ENCODE data around the gene PRKAR2B. TPM values are rescaled to one million over a fixed set of nuclear protein-coding genes. Genes with fewer than 3 reads are reported as not detected.
"Not testable (repeated sequence)": the region's sequence is repeated elsewhere in the genome, so short reads cannot be mapped to it uniquely, and the experiment has no call there.

PRKAR2B gene
- total and polyA plus RNA-seq, 4 donors: 1.7 to 4.8 (median 3.3) TPM

- no peak for ATAC-seq (ENCODE audit: low FRiP score)
- DNase-seq: no peak
- no peaks in the 10 kb centered on the region for H3K36me3 ChIP-seq (ENCODE audit: control insufficient read depth in 1 of 2, insufficient read depth in 2 of 2, low read length in 1 of 2)
- peaks cover 0 to 3% of the 10 kb centered on the region in 2 donors for H3K27me3 ChIP-seq (ENCODE audit: control insufficient read depth in 1 of 2, insufficient read depth in 2 of 2, low read length in 1 of 2)
- H3K4me1 ChIP-seq (ENCODE audit: control insufficient read depth in 1 of 2, insufficient read depth in 2 of 2, low read length in 2 of 2): no peaks in the 10 kb centered on the region
- H3K4me3 ChIP-seq (ENCODE audit: low read length in 2 of 2): no peak overlapping the region
- 96 to 98% methylated on average over 2 of the region's 2 CpGs for WGBS, 2 donors
- no peaks in the 10 kb centered on the region for H3K9me3 ChIP-seq (ENCODE audit: control insufficient read depth, low read length)
- no peak overlapping the region for H3K27ac ChIP-seq (ENCODE audit: low read depth in 1 of 2, low read length in 2 of 2)
- intact Hi-C loops (cut with DNase I): no loop called here
These were observed 83.7 kb downstream of the PRKAR2B start for GRCh38 chr7:107128217-107128616.

DNA sequence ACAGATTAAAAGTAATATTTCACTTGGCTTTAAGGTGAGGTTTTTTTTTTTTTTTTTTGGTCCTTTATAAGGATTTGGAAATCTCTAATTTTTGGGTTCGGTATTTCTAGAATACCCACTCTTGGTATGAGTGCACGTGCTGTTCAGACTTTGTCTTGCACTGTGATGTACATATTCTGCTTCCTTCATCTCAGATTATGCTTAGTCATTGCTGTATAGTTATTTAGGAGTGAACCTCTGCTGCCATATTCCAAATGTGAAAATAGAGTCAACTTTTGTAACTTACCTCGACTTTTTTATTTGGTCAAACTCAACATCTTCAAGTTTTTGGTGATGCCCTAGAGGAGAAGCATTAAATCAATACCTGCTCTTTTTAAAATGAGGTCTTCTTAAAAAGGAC is 84.2 kb downstream of the PRKAR2B start:
- WGBS, 2 donors: 94% methylated on average over 3 of the region's 3 CpGs
- Histone ChIP-seq H3K9me3 (ENCODE audit: control insufficient read depth, low read length) (no peaks in the 10 kb centered on the region), H3K27me3 (ENCODE audit: control insufficient read depth in 1 of 2, insufficient read depth in 2 of 2, low read length in 1 of 2) (peaks cover 0 to 3% of the 10 kb centered on the region in 2 donors), H3K27ac (ENCODE audit: low read depth in 1 of 2, low read length in 2 of 2) (no peak overlapping the region), H3K4me1 (ENCODE audit: control insufficient read depth in 1 of 2, insufficient read depth in 2 of 2, low read length in 2 of 2) (no peaks in the 10 kb centered on the region), H3K36me3 (ENCODE audit: control insufficient read depth in 1 of 2, insufficient read depth in 2 of 2, low read length in 1 of 2) (no peaks in the 10 kb centered on the region), H3K4me3 (ENCODE audit: low read length in 2 of 2) (no peak overlapping the region)
- ATAC-seq (ENCODE audit: low FRiP score): no peak
- no peak for DNase-seq
- intact Hi-C loops (cut with DNase I): no loop called here

DNA sequence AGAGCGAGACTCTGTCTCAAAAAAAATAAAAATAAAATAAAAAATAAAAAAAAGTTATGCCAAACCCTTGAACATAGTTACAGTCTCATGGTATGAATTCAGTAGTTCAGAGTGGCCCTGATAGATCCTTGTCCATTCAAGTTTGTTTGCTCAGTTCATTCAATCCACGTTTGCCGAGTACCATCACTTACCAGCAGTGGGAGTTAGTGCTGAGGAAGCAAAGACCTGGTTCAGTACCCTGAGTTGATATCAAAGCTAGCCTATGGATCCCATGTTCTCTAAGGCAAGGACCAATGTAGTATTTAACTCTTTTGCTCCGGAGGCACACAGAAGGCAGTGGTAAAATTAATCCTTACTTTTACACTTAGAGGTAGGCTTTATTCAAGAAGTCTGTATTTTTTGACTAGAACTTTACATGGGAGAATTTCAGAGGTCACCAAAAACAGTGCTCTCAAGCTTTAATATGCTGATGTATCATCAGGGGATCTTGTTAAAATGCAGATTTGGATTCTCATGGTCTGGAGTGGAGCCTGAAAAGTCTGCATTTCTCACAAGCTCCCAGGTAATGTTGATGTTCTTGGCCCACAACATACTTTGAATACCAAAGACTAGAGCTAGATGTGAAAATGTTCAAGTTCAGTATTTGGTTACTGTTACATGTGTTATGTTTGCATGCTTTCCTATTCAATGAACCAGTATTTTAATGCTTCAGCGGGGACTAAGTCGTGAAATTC is 86.1 kb downstream of the PRKAR2B start:
- DNase-seq (no peak), ATAC-seq (ENCODE audit: low FRiP score) (no peak)
- no peaks in the 10 kb centered on the region for H3K4me1 ChIP-seq (ENCODE audit: control insufficient read depth in 1 of 2, insufficient read depth in 2 of 2, low read length in 2 of 2)
- H3K27me3 ChIP-seq (ENCODE audit: control insufficient read depth in 1 of 2, insufficient read depth in 2 of 2, low read length in 1 of 2): peaks cover 0 to 2% of the 10 kb centered on the region in 2 donors
- no peaks in the 10 kb centered on the region for H3K9me3 ChIP-seq (ENCODE audit: control insufficient read depth, low read length)
- WGBS, 2 donors: 53 to 57% methylated on average over 6 of the region's 6 CpGs
- H3K27ac ChIP-seq (ENCODE audit: low read depth in 1 of 2, low read length in 2 of 2): no peak overlapping the region
- intact Hi-C loops (cut with DNase I): no loop called here
- no peak overlapping the region for H3K4me3 ChIP-seq (ENCODE audit: low read length in 2 of 2)
- H3K36me3 ChIP-seq (ENCODE audit: control insufficient read depth in 1 of 2, insufficient read depth in 2 of 2, low read length in 1 of 2): no peaks in the 10 kb centered on the region

- H3K27ac ChIP-seq (ENCODE audit: low read depth in 1 of 2, low read length in 2 of 2): no peak overlapping the region
- no peak overlapping the region for H3K4me3 ChIP-seq (ENCODE audit: low read length in 2 of 2)
- H3K9me3 ChIP-seq (ENCODE audit: control insufficient read depth, low read length): no peaks in the 10 kb centered on the region
- H3K27me3 ChIP-seq (ENCODE audit: control insufficient read depth in 1 of 2, insufficient read depth in 2 of 2, low read length in 1 of 2): peaks cover 0 to 2% of the 10 kb centered on the region in 2 donors
- ATAC-seq (ENCODE audit: low FRiP score) (no peak), DNase-seq (no peak)
- intact Hi-C loops (cut with DNase I): no loop called here
- WGBS, 2 donors: 69 to 75% methylated on average over 2 of the region's 2 CpGs
- no peaks in the 10 kb centered on the region for H3K4me1 ChIP-seq (ENCODE audit: control insufficient read depth in 1 of 2, insufficient read depth in 2 of 2, low read length in 2 of 2)
- H3K36me3 ChIP-seq (ENCODE audit: control insufficient read depth in 1 of 2, insufficient read depth in 2 of 2, low read length in 1 of 2): no peaks in the 10 kb centered on the region
These were observed 88.9 kb downstream of the PRKAR2B start for GRCh38 chr7:107133396-107133795.

- Histone ChIP-seq H3K27me3 (ENCODE audit: control insufficient read depth in 1 of 2, insufficient read depth in 2 of 2, low read length in 1 of 2) (no peaks in the 10 kb centered on the region), H3K4me1 (ENCODE audit: control insufficient read depth in 1 of 2, insufficient read depth in 2 of 2, low read length in 2 of 2) (no peaks in the 10 kb centered on the region), H3K36me3 (ENCODE audit: control insufficient read depth in 1 of 2, insufficient read depth in 2 of 2, low read length in 1 of 2) (no peaks in the 10 kb centered on the region), H3K27ac (ENCODE audit: low read depth in 1 of 2, low read length in 2 of 2) (no peak overlapping the region), H3K4me3 (ENCODE audit: low read length in 2 of 2) (no peak overlapping the region), H3K9me3 (ENCODE audit: control insufficient read depth, low read length) (no peaks in the 10 kb centered on the region)
- 48 to 63% methylated on average over 7 of the region's 7 CpGs for WGBS, 2 donors
- intact Hi-C loops (cut with DNase I): no loop called here
- no peak for ATAC-seq (ENCODE audit: low FRiP score)
- DNase-seq: no peak
These were observed 94.4 kb downstream of the PRKAR2B start for GRCh38 chr7:107138696-107139420.

- intact Hi-C loops (cut with DNase I): not testable (repeated sequence)
- WGBS, 2 donors: 87 to 95% methylated on average over 5 of the region's 5 CpGs
These were observed 99.4 kb downstream of the PRKAR2B start for GRCh38 chr7:107143875-107144274.

GRCh38 chr7:107145067-107145838 is 100.7 kb downstream of the PRKAR2B start:
- H3K4me1 ChIP-seq (ENCODE audit: control insufficient read depth in 1 of 2, insufficient read depth in 2 of 2, low read length in 2 of 2): no peaks in the 10 kb centered on the region
- WGBS, 2 donors: 80 to 81% methylated on average over 4 of the region's 4 CpGs
- H3K4me3 ChIP-seq (ENCODE audit: low read length in 2 of 2): no peak overlapping the region
- intact Hi-C loops (cut with DNase I): no loop called here
- no peak for DNase-seq
- no peaks in the 10 kb centered on the region for H3K9me3 ChIP-seq (ENCODE audit: control insufficient read depth, low read length)
- ATAC-seq (ENCODE audit: low FRiP score): no peak
- no peaks in the 10 kb centered on the region for H3K27me3 ChIP-seq (ENCODE audit: control insufficient read depth in 1 of 2, insufficient read depth in 2 of 2, low read length in 1 of 2)
- no peaks in the 10 kb centered on the region for H3K36me3 ChIP-seq (ENCODE audit: control insufficient read depth in 1 of 2, insufficient read depth in 2 of 2, low read length in 1 of 2)
- H3K27ac ChIP-seq (ENCODE audit: low read depth in 1 of 2, low read length in 2 of 2): no peak overlapping the region

More at GRCh38 chr7:107143875-107144274, 99.4 kb downstream of the PRKAR2B start:
- H3K36me3 ChIP-seq (ENCODE audit: control insufficient read depth in 1 of 2, insufficient read depth in 2 of 2, low read length in 1 of 2); H3K4me1 ChIP-seq (ENCODE audit: control insufficient read depth in 1 of 2, insufficient read depth in 2 of 2, low read length in 2 of 2); H3K4me3 ChIP-seq (ENCODE audit: low read length in 2 of 2); DNase-seq; H3K27me3 ChIP-seq (ENCODE audit: control insufficient read depth in 1 of 2, insufficient read depth in 2 of 2, low read length in 1 of 2); H3K27ac ChIP-seq (ENCODE audit: low read depth in 1 of 2, low read length in 2 of 2); H3K9me3 ChIP-seq (ENCODE audit: control insufficient read depth, low read length); ATAC-seq (ENCODE audit: low FRiP score): not testable (repeated sequence)

DNA sequence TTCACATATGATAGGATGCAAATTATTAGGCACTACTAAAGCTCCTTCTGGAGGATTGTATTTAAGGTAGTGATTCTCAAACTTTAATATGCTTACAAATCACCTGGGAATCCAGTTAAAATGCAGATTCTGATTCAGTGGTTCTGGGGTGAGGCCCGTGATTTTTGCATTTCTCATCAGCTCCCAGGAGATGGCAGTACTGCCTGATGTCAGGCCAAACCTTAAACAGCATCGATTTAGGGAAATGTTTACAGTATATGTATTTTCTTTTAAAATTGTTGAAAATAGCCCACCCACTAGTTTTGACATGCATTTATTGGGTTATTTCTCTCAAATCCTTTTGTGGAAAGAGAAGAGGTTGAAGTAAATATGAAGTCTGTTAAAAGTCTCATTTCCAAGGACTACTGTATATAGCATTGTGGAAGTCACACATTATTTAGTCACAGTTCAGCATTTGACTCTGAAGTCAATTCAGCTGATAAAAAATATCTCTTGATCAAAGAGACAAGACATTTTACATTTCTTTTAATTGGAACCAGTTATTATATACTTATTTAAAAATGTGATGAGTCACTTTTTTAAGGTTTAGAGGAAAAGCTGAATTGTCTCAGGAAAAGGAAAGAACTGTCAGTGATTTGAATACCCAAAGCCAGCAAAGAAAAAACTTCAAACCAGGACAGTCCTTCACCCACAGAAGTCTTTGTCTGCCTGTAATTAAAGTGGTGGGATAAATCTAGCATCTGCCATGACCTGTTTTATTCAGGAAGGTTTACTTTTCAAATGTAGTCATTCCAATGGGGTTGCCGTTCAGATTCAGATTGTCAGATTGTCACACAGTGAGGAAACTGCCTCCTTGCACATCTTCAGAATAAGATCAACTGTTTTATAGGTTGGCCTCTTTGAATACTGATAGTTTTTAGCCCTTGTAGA is 103.2 kb downstream of the PRKAR2B start:
- Histone ChIP-seq H3K27me3 (ENCODE audit: control insufficient read depth in 1 of 2, insufficient read depth in 2 of 2, low read length in 1 of 2) (no peaks in the 10 kb centered on the region), H3K27ac (ENCODE audit: low read depth in 1 of 2, low read length in 2 of 2) (no peak overlapping the region), H3K36me3 (ENCODE audit: control insufficient read depth in 1 of 2, insufficient read depth in 2 of 2, low read length in 1 of 2) (no peaks in the 10 kb centered on the region), H3K4me1 (ENCODE audit: control insufficient read depth in 1 of 2, insufficient read depth in 2 of 2, low read length in 2 of 2) (no peaks in the 10 kb centered on the region), H3K4me3 (ENCODE audit: low read length in 2 of 2) (no peak overlapping the region), H3K9me3 (ENCODE audit: control insufficient read depth, low read length) (no peaks in the 10 kb centered on the region)
- intact Hi-C loops (cut with DNase I): no loop called here
- 26 to 28% methylated on average over 3 of the region's 3 CpGs for WGBS, 2 donors
- DNase-seq: no peak
- ATAC-seq (ENCODE audit: low FRiP score): peak; percentile 79

Measured in aorta (tissue), 5 donors.